ENCODE results near the gene PTRH2. TPM values are rescaled to one million over a fixed set of nuclear protein-coding genes. Genes with fewer than 3 reads are reported as not detected.
A peak's percentile ranks its signal among the peaks of the same experiment; 100 is the strongest.
"Not testable (repeated sequence)": the region's sequence is repeated elsewhere in the genome, so short reads cannot be mapped to it uniquely, and the experiment has no call there.

Gene PTRH2
- total RNA-seq, 1 experiment from 2014 or later = 59.6 TPM

GRCh38 chr17:59755069-59755468 lies 47.8 kb upstream of the PTRH2 start:
- H4K20me1 ChIP-seq (ENCODE audit: insufficient read depth); H3K27me3 ChIP-seq (ENCODE audit: insufficient read depth, low read length); H3K9me2 ChIP-seq (ENCODE audit: insufficient read depth); H3K4me3 ChIP-seq (replicated peaks in 1 of 2; ENCODE audit: low read depth in 1 of 2, low read length in 2 of 2); DNase-seq (ENCODE audit: low read depth, low spot score); H3K9me3 ChIP-seq (ENCODE audit: control insufficient read depth in 1 of 2, insufficient read depth in 1 of 2, low read depth in 1 of 2, low read length in 2 of 2); H2AFZ ChIP-seq (ENCODE audit: low read depth, low read length, poor library complexity, severe bottlenecking); intact Hi-C loops (cut with micrococcal nuclease): not testable (repeated sequence)
- Histone ChIP-seq H3K4me2 (ENCODE audit: low read length) (peak overlapping the region; percentile 53), H3K27ac (ENCODE audit: low read depth, low read length) (peak overlapping the region; percentile 91), H3K9ac (ENCODE audit: low read length) (peak overlapping the region; percentile 56), H3K4me1 (ENCODE audit: control insufficient read depth in 1 of 2, insufficient read depth in 2 of 2, low read length in 2 of 2) (peaks cover 68 to 81% of the 10 kb centered on the region in 2 experiments), H3K79me2 (ENCODE audit: insufficient read depth, low read length) (peaks cover 17% of the 10 kb centered on the region), H3K36me3 (ENCODE audit: control insufficient read depth in 1 of 2, insufficient read depth in 2 of 2, low read length in 2 of 2) (peaks cover 0 to 23% of the 10 kb centered on the region in 2 experiments; a peak in 2 of 4 replicates)
- TSS peak; percentile 35 for BruUV-seq (replicated peaks)
- ChIA-PET POLR2A (interaction anchor here (0.8 to 10.0 kb wide), 14 partner anchors 10 to 209 kb away, joined by 3 to 443 read pairs (median 4); partner anchors contain the start of genes PTRH2, RNFT1 and VMP1), CTCF (interaction anchor here (0.7 to 4.8 kb wide), 16 partner anchors 10 to 282 kb away, joined by 3 to 40 read pairs (median 6); partner anchors contain the start of gene PTRH2), RAD21 (ENCODE audit: low non-redundant PET in 1 of 2, low total read pairs in 2 of 2, uncharacterized antibody in 2 of 2, unreplicated experiment in 2 of 2) (interaction anchor here (0.6 to 2.8 kb wide), 8 partner anchors 28 to 444 kb away, joined by 3 to 12 read pairs (median 4); no protein-coding TSS in a partner anchor)
- peak; percentile 3 for ATAC-seq
- peak; percentile 29; the same call in 1 of the 2 replicates for TF ChIP-seq CEBPB (IDR thresholded peaks at IDR 0.05; ENCODE audit: low read depth)
- TF ChIP-seq CBX3 (IDR thresholded peaks at IDR 0.05; ENCODE audit: low read depth) = peak; percentile 25; the same call in 1 of the 2 replicates

- Histone ChIP-seq H3K36me3 (ENCODE audit: control insufficient read depth in 1 of 2, insufficient read depth in 2 of 2, low read length in 2 of 2) (peaks cover 0 to 18% of the 10 kb centered on the region in 2 experiments; a peak in 2 of 4 replicates), H3K27me3 (ENCODE audit: insufficient read depth, low read length) (no peaks in the 10 kb centered on the region), H3K9me3 (ENCODE audit: control insufficient read depth in 1 of 2, insufficient read depth in 1 of 2, low read depth in 1 of 2, low read length in 2 of 2) (no peaks in the 10 kb centered on the region; a peak in 1 of 4 replicates), H3K4me3 (replicated peaks in 1 of 2; ENCODE audit: low read depth in 1 of 2, low read length in 2 of 2) (peak overlapping the region in 1 of 2 experiments; percentile 2; a peak in 1 of 4 replicates), H4K20me1 (ENCODE audit: insufficient read depth) (no peaks in the 10 kb centered on the region), H3K4me2 (ENCODE audit: low read length) (peak overlapping the region; percentile 53), H3K27ac (ENCODE audit: low read depth, low read length) (peak overlapping the region; percentile 91), H3K79me2 (ENCODE audit: insufficient read depth, low read length) (peaks cover 12% of the 10 kb centered on the region), H3K9me2 (ENCODE audit: insufficient read depth) (no peaks in the 10 kb centered on the region), H3K4me1 (ENCODE audit: control insufficient read depth in 1 of 2, insufficient read depth in 2 of 2, low read length in 2 of 2) (peaks cover 73 to 87% of the 10 kb centered on the region in 2 experiments), H3K9ac (ENCODE audit: low read length) (peak overlapping the region; percentile 56), H2AFZ (ENCODE audit: low read depth, low read length, poor library complexity, severe bottlenecking) (no peak overlapping the region)
- peak; percentile 99 for DNase-seq (ENCODE audit: low read depth, low spot score)
- intact Hi-C loops (cut with micrococcal nuclease) = loop anchor here (5.0 kb wide), 1 partner anchor 442 kb away; no protein-coding TSS in a partner anchor
- BruUV-seq (replicated peaks) = no TSS peak
- peak; percentile 73 for ATAC-seq
- ChIA-PET CTCF (interaction anchor here (0.7 to 4.8 kb wide), 20 partner anchors 10 to 282 kb away, joined by 3 to 40 read pairs (median 6); partner anchors contain the start of gene PTRH2), RAD21 (ENCODE audit: low non-redundant PET in 1 of 2, low total read pairs in 2 of 2, uncharacterized antibody in 2 of 2, unreplicated experiment in 2 of 2) (interaction anchor here (0.6 to 2.8 kb wide), 11 partner anchors 29 to 444 kb away, joined by 3 to 12 read pairs (median 4); no protein-coding TSS in a partner anchor), POLR2A (interaction anchor here (0.6 to 10.0 kb wide), 15 partner anchors 9 to 210 kb away, joined by 3 to 443 read pairs (median 4); partner anchors contain the start of genes PTRH2, RNFT1 and VMP1)
- TF ChIP-seq CBX3 (IDR thresholded peaks at IDR 0.05; ENCODE audit: low read depth) (peak; percentile 99), RAD21 (IDR thresholded peaks at IDR 0.05; ENCODE audit: low read depth) (peak; percentile 69), ZFX (IDR thresholded peaks at IDR 0.05) (no peak), EGR1 (IDR thresholded peaks at IDR 0.05; ENCODE audit: low read depth) (peak; percentile 54), FOSL1 (IDR thresholded peaks at IDR 0.05; ENCODE audit: low read depth) (peak; percentile 100), TCF7L2 (IDR thresholded peaks at IDR 0.05; ENCODE audit: borderline replicate concordance, extremely low read depth, insufficient read depth, insufficient read length) (peak; percentile 99), ZNF274 (IDR thresholded peaks at IDR 0.05; ENCODE audit: low read depth, low read length) (no peak), ELF1 (IDR thresholded peaks at IDR 0.05; ENCODE audit: borderline replicate concordance, low read depth) (no peak; the same call in 1 of the 2 replicates), SRF (IDR thresholded peaks at IDR 0.05; ENCODE audit: low read depth) (peak; percentile 96), CEBPB (IDR thresholded peaks at IDR 0.05; ENCODE audit: low read depth) (peak; percentile 97), POLR2AphosphoS5 (IDR thresholded peaks at IDR 0.05; ENCODE audit: low read depth, low read length) (peak; percentile 93), SIN3A (IDR thresholded peaks at IDR 0.05; ENCODE audit: low read depth) (peak; percentile 98), JUND (IDR thresholded peaks at IDR 0.05) (peak; percentile 100), POLR2A (IDR thresholded peaks at IDR 0.05; ENCODE audit: borderline replicate concordance, extremely low read depth, insufficient read depth, insufficient read length) (no peak), ATF3 (IDR thresholded peaks at IDR 0.05) (peak; percentile 87; the same call in 1 of the 2 replicates), ZBTB33 (IDR thresholded peaks at IDR 0.05; ENCODE audit: extremely low read depth, insufficient replicate concordance, low read length) (peak; percentile 79), EZH2phosphoT487 (IDR thresholded peaks at IDR 0.05; ENCODE audit: borderline replicate concordance) (no peak), YY1 (IDR thresholded peaks at IDR 0.05; ENCODE audit: extremely low read depth, insufficient replicate concordance, low read depth, low read length) (no peak), SP1 (IDR thresholded peaks at IDR 0.05; ENCODE audit: low read depth) (peak; percentile 100)
Observed at GRCh38 chr17:59754552-59754951, 47.3 kb upstream of the PTRH2 start.
